Endothelial cell of umbilical vein (primary cell): ENCODE measurements around the gene TAOK1. TPM values are rescaled to one million over a fixed set of nuclear protein-coding genes. Genes with fewer than 3 reads are reported as not detected.

Experiments used
- BruUV-seq: library from RNA; stranded (reverse); fragments of 400-500 nt; replicated peaks from 2 replicates; lab custom pipeline; 2021; lab: Mats Ljungman, UMichigan
- CTCF ChIA-PET: fragments of 300-600, 350-600 bp; sonication (Branson Sonifier 250); formaldehyde crosslinking; loops from one replicate; lab custom pipeline; 2021; ENCODE audit warnings: antibody characterized with exemption, inconsistent platforms; lab: Charles Lee
- POLR2A ChIA-PET: fragments of 300-600, 350-600 bp; sonication (Branson Sonifier 250); formaldehyde crosslinking; loops from one replicate; lab custom pipeline; 2021; ENCODE audit warnings: antibody characterized with exemption, inconsistent platforms; lab: Charles Lee
- DNase-seq: peaks from one replicate; pipeline ENCODE4 v3.0.0-alpha.2; 2011; ENCODE audit warnings: low read depth, low spot score
- FAIRE-seq: peaks from 2 replicates; lab custom pipeline; 2011; peaks lifted over from hg19 to GRCh38; lab: Jason Lieb, UNC
- H2AFZ ChIP-seq: 2 replicates; pipeline ENCODE4 v1.6.0; 2012; ENCODE audit warnings: low read depth, low read length, control low read depth, inconsistent platforms
- H3K27ac ChIP-seq: 2 replicates; pipeline ENCODE4 v1.5.1; 2011; ENCODE audit warnings: low read depth, mild to moderate bottlenecking, control low read depth, low read length, moderate library complexity; ENCODE audit not compliant: insufficient read depth
- H3K27me3 ChIP-seq, 2 experiments: 2 replicates each; pipeline versions ENCODE4 v1.6.0 to v1.6.1; 2011; ENCODE audit warnings: low read length in 2 of 2, mixed read lengths in 1 of 2; ENCODE audit not compliant: control insufficient read depth in 2 of 2, insufficient read depth in 2 of 2
- H3K36me3 ChIP-seq, 2 experiments: 2 replicates in 1 of 2; 3 replicates in 1 of 2; pipeline ENCODE4 v1.5.1; 2011; ENCODE audit warnings: low read length in 2 of 2, mild to moderate bottlenecking in 1 of 2, moderate library complexity in 1 of 2; ENCODE audit not compliant: control insufficient read depth in 2 of 2, insufficient read depth in 2 of 2; ENCODE audit errors: extremely low read depth in 1 of 2
- H3K4me1 ChIP-seq: 3 replicates; pipeline ENCODE4 v1.5.1; 2011; ENCODE audit warnings: mild to moderate bottlenecking, low read length; ENCODE audit not compliant: control insufficient read depth, insufficient read depth; ENCODE audit errors: extremely low read depth
- H3K4me2 ChIP-seq: 2 replicates; pipeline ENCODE4 v1.6.1; 2011; ENCODE audit warnings: low read length, control low read depth, mixed read lengths; ENCODE audit not compliant: insufficient read depth
- H3K4me3 ChIP-seq, 3 experiments: fragments of 200-600 bp in 1 of 3; sonication (generic), shearing (Covaris generic) in 1 of 3; replicated peaks in 1 of 3; 2 replicates each; pipeline ENCODE4 v1.5.1; 2011 to 2016; ENCODE audit warnings: control low read depth in 3 of 3, low read length in 3 of 3, mild to moderate bottlenecking in 2 of 3, inconsistent platforms in 1 of 3, low read depth in 1 of 3, moderate library complexity in 1 of 3; ENCODE audit not compliant: insufficient read depth in 1 of 3
- H3K79me2 ChIP-seq: 2 replicates; pipeline ENCODE4 v1.6.0; 2012; ENCODE audit warnings: low read length, inconsistent platforms; ENCODE audit not compliant: control insufficient read depth, insufficient read depth
- H3K9ac ChIP-seq: replicated peaks from 2 replicates; pipeline ENCODE3; 2011; ENCODE audit warnings: low read length, control low read depth; ENCODE audit not compliant: insufficient read depth; ENCODE audit errors: extremely low read depth
- H3K9me1 ChIP-seq: replicated peaks from 3 replicates; pipeline ENCODE4 v1.6.0; 2011; ENCODE audit warnings: mild to moderate bottlenecking, low read length; ENCODE audit not compliant: control insufficient read depth, insufficient read depth; ENCODE audit errors: extremely low read depth
- H3K9me3 ChIP-seq: replicated peaks from 2 replicates; pipeline ENCODE4 v1.5.1; 2012; ENCODE audit warnings: low read length, inconsistent platforms; ENCODE audit not compliant: control insufficient read depth, insufficient read depth
- H4K20me1 ChIP-seq: replicated peaks from 2 replicates; pipeline ENCODE3; 2011; ENCODE audit warnings: mild to moderate bottlenecking, low read length; ENCODE audit not compliant: control insufficient read depth, insufficient read depth; ENCODE audit errors: extremely low read depth
- CTCF ChIP-seq, 2 donors: IDR thresholded peaks; 1 replicate in 1 of 2; 2 replicates in 1 of 2; pipeline ENCODE4 v1.5.1; 2011; ENCODE audit warnings: low read length in 2 of 2, mild to moderate bottlenecking in 2 of 2, moderate library complexity in 2 of 2, control low read depth in 1 of 2, inconsistent platforms in 1 of 2, low read depth in 1 of 2; ENCODE audit not compliant: insufficient read depth in 1 of 2; ENCODE audit errors: extremely low read depth in 1 of 2
- EZH2 ChIP-seq: IDR thresholded peaks from 2 replicates; pipeline ENCODE4 v1.6.1; 2012; ENCODE audit warnings: borderline replicate concordance, low read depth, mild to moderate bottlenecking, moderate library complexity, low read length, inconsistent platforms; ENCODE audit not compliant: severe bottlenecking
- FOS ChIP-seq: IDR thresholded peaks from 2 replicates; pipeline ENCODE4 v1.6.1; 2011; ENCODE audit warnings: mild to moderate bottlenecking, low read length, moderate library complexity, borderline replicate concordance; ENCODE audit not compliant: insufficient read depth
- GATA2 ChIP-seq: IDR thresholded peaks from 2 replicates; pipeline ENCODE4 v1.7.0; 2011; ENCODE audit warnings: low read depth, mild to moderate bottlenecking, moderate library complexity, mixed read lengths, low read length; ENCODE audit not compliant: insufficient read length, insufficient read depth
- JUN ChIP-seq: IDR thresholded peaks from 2 replicates; pipeline ENCODE4 v1.6.1; 2011; ENCODE audit warnings: borderline replicate concordance, low read depth; ENCODE audit not compliant: insufficient read length, insufficient read depth
- MAX ChIP-seq: IDR thresholded peaks from 2 replicates; pipeline ENCODE4 v1.6.1; 2011; ENCODE audit not compliant: insufficient read depth, insufficient read length
- MYC ChIP-seq: IDR thresholded peaks from one replicate; pipeline ENCODE4 v1.6.1; 2011; ENCODE audit warnings: mild to moderate bottlenecking, low read depth, low read length
- POLR2A ChIP-seq: IDR thresholded peaks from 2 replicates; pipeline ENCODE4 v1.6.1; 2012; ENCODE audit warnings: low read depth, mild to moderate bottlenecking, control low read depth, low read length
- POLR2AphosphoS5 ChIP-seq: IDR thresholded peaks from 2 replicates; pipeline ENCODE4 v1.6.1; 2012; ENCODE audit warnings: low read depth, mild to moderate bottlenecking, control low read depth, low read length, moderate library complexity; ENCODE audit not compliant: insufficient read depth
- dilution Hi-C: fragments of 300-500 bp; cut with MboI; formaldehyde crosslinking; loops from one replicate; pipeline ENCODE4 v1.15.0; 2019; ENCODE audit warnings: low sequenced_read_pairs; ENCODE audit not compliant: extremely low pct_ligation_motif_present
- intact Hi-C: fragments of 100-400 bp; cut with micrococcal nuclease; formaldehyde crosslinking; loops from one replicate; pipeline ENCODE4 v1.10.0; 2022
- polyA plus RNA-seq, 4 experiments: library from polyadenylated mRNA; depleted of rRNA in 3 of 4; stranded (reverse) in 3 of 4; unstranded in 1 of 4; fragments of >200 nt; gene quantifications; 2 replicates each; pipeline versions ENCODE4 v1.2.1 to v1.2.3, GENCODE V29; 2011 to 2012; ENCODE audit warnings: missing spikeins in 1 of 4
- total RNA-seq: library from RNA; stranded (reverse); gene quantifications from 2 replicates; pipeline ENCODE4 v1.2.3, GENCODE V29; 2021

Gene TAOK1
- total and polyA plus RNA-seq, 2 donors (not counting 3 experiments of a cell fraction or from before 2014, with no cell fraction given): 11.0 to 82.2 TPM

- H3K4me3 ChIP-seq: no peak overlapping the region
- H3K27ac ChIP-seq: no peak overlapping the region
- no peak overlapping the region for H3K9ac ChIP-seq
- no peak overlapping the region for H3K4me2 ChIP-seq
- TF ChIP-seq CTCF (IDR thresholded peaks at IDR 0.05; ENCODE audit: extremely low read depth in 1 of 2, insufficient read depth in 1 of 2, low read depth in 1 of 2, low read length in 2 of 2) (no peak), GATA2 (no peak), POLR2AphosphoS5 (no peak), EZH2 (no peak), MYC (no peak), FOS (no peak), MAX (no peak), JUN (no peak), POLR2A (no peak)
- no peaks in the 10 kb centered on the region for H3K9me1 ChIP-seq
- H3K9me3 ChIP-seq: no peaks in the 10 kb centered on the region
- ChIA-PET POLR2A (no interaction called here), CTCF (interaction anchor here (0.8 kb wide), 1 partner anchor 10 kb away, joined by 3 read pairs; no protein-coding TSS in a partner anchor)
- H3K79me2 ChIP-seq: no peaks in the 10 kb centered on the region
- no peaks in the 10 kb centered on the region for H3K27me3 ChIP-seq
- FAIRE-seq: no peak
- dilution Hi-C loops: no loop called here
- intact Hi-C loops: no loop called here
- H4K20me1 ChIP-seq: no peaks in the 10 kb centered on the region
- H2AFZ ChIP-seq: no peak overlapping the region
- H3K4me1 ChIP-seq: no peaks in the 10 kb centered on the region
- H3K36me3 ChIP-seq: no peaks in the 10 kb centered on the region
- no peak for DNase-seq
- no TSS peak for BruUV-seq
These were observed 31.7 kb upstream of the TAOK1 start for GRCh38 chr17:29358416-29358815.
